ENCODE measurements around the gene PKN1. TPM values are rescaled to one million over a fixed set of nuclear protein-coding genes. Genes with fewer than 3 reads are reported as not detected.

Gene PKN1
- 100 to 1,000 TPM in 2 of 4 donors, 10 to 100 TPM in 2; 73.9 to 150 (median 118) TPM for total RNA-seq

GRCh38 chr19:14432791-14433553, at the start of gene PKN1:
TSS of gene PKN1 (plus strand) at chr19:14433306. CDS start at chr19:14433522, 216 bp downstream.
- TF ChIP-seq EP300 (IDR thresholded peaks at IDR 0.05), result no peak
- TF ChIP-seq CTCF (IDR thresholded peaks at IDR 0.05), result peak in 2 of 5 experiments; percentile 11 to 30
- TF ChIP-seq POLR2A (IDR thresholded peaks at IDR 0.05), result peak; percentile 14 to 24
- H3K27me3 ChIP-seq, result no peaks in the 10 kb centered on the region
- H3K36me3 ChIP-seq, result peaks cover 0 to 11% (median 0%) of the 10 kb centered on the region in 3 donors
- DNase-seq (ENCODE audit: low spot score in 2 of 2), result no peak
- peaks cover 0 to 45% (median 20%) of the 10 kb centered on the region in 4 donors for H3K4me1 ChIP-seq
- H3K27ac ChIP-seq, result peak within 1 kb of the TSS; percentile 47 to 91 (median 87)
- no peaks in the 10 kb centered on the region for H3K9me3 ChIP-seq
- 5 to 7% methylated on average over 35 to 63 of the region's 85 CpGs for WGBS, 2 donors
- H3K4me3 ChIP-seq, result peak within 1 kb of the TSS; percentile 67 to 82 (median 72)

- Histone ChIP-seq H3K27me3 (no peaks in the 10 kb centered on the region), H3K36me3 (peaks cover 0 to 5% (median 0%) of the 10 kb centered on the region in 3 donors), H3K27ac (peak overlapping the region; percentile 36 to 87 (median 82)), H3K9me3 (no peaks in the 10 kb centered on the region), H3K4me3 (peak overlapping the region in 2 of 4 donors; percentile 14 to 37), H3K4me1 (peaks cover 0 to 62% (median 16%) of the 10 kb centered on the region in 4 donors)
- TF ChIP-seq POLR2A (IDR thresholded peaks at IDR 0.05) (no peak), CTCF (IDR thresholded peaks at IDR 0.05) (no peak), EP300 (IDR thresholded peaks at IDR 0.05) (peak in 1 of 2 donors; percentile 16)
- WGBS, 2 donors, result 22 to 25% methylated on average over 10 of the region's 10 CpGs
- no peak for DNase-seq (ENCODE audit: low spot score in 2 of 2)
Measured at GRCh38 chr19:14383661-14384555, 49.2 kb upstream of the PKN1 start.

DNA sequence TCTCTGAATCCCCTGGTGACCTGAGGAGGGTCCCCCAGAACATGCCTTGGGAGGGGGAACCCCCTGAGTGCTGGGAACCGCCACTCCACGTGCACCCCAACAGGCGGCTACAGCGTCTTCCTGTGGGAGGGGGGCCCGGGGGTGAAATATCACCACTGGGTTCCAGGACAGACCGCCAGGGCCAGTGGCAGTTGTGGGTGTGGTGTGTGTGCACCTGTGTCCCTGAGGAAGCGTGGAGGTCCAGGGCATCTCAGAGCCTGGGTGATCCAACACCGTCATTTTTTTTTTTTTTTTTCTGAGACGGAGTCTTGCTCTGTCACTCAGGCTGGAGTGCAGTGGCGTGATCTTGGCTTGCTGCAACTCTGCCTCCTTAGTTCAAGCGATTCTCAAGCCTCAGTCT, 47.6 kb upstream of the PKN1 start:
- Histone ChIP-seq H3K9me3 (no peaks in the 10 kb centered on the region), H3K4me1 (peaks cover 0 to 46% (median 13%) of the 10 kb centered on the region in 4 donors), H3K4me3 (peak overlapping the region in 1 of 4 donors; percentile 11), H3K27me3 (no peaks in the 10 kb centered on the region), H3K27ac (peak overlapping the region in 3 of 4 donors; percentile 8 to 79 (median 24)), H3K36me3 (peaks cover 0 to 5% (median 2%) of the 10 kb centered on the region in 3 donors)
- DNase-seq (ENCODE audit: low spot score in 2 of 2), result no peak
- no peak for TF ChIP-seq EP300 (IDR thresholded peaks at IDR 0.05)
- no peak for TF ChIP-seq CTCF (IDR thresholded peaks at IDR 0.05)
- TF ChIP-seq POLR2A (IDR thresholded peaks at IDR 0.05), result no peak
- 83 to 86% methylated on average over 11 of the region's 11 CpGs for WGBS, 2 donors

DNA sequence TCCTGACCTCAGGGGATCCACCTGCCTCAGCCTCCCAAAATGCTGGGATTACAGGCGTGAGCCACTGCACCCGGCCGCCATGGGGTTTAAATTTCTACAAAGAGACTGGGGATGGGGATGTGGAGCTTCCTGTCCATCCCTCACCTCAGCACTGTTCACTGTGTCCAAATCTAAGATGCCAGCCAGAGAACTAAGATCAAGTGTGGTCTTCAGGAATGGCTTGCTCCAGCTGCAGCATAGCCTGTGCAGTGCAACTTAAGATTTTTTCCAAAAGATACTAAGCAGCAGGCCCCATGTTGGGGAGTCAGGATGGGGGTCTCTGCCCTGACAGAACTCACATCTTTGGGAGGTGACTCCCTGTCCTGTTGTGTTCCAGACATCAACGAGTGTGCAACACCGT, 42.6 kb upstream of the PKN1 start:
- Histone ChIP-seq H3K27ac (no peak overlapping the region), H3K4me3 (no peak overlapping the region), H3K4me1 (no peaks in the 10 kb centered on the region), H3K36me3 (peaks cover 0 to 54% (median 21%) of the 10 kb centered on the region in 3 donors), H3K9me3 (no peaks in the 10 kb centered on the region), H3K27me3 (no peaks in the 10 kb centered on the region)
- TF ChIP-seq EP300 (IDR thresholded peaks at IDR 0.05) (no peak), CTCF (IDR thresholded peaks at IDR 0.05) (no peak), POLR2A (IDR thresholded peaks at IDR 0.05) (no peak)
- whole genome bisulfite sequencing, 2 donors, result 96 to 98% methylated on average over 5 of the region's 5 CpGs
- no peak for DNase-seq (ENCODE audit: low spot score in 2 of 2)

Data from tibial nerve (tissue), 4 donors.